GM12865 (cell line): ENCODE data around the gene IFIT1.
A peak's percentile ranks its signal among the peaks of the same experiment; 100 is the strongest.

ENCODE experiments used
- DNase-seq: peaks from one replicate; pipeline ENCODE4 v3.0.0; 2010; ENCODE audit warnings: low read depth
- H3K4me3 ChIP-seq: 2 replicates; pipeline ENCODE4 v1.5.1; 2011; ENCODE audit warnings: mild to moderate bottlenecking, low read depth, low read length, control low read depth
- TF ChIP-seq, protein P1 (sequence below): IDR thresholded peaks from 2 replicates; pipeline ENCODE4 v1.5.1; 2011; ENCODE audit warnings: low read length, control low read depth, low read depth, inconsistent platforms; ENCODE audit not compliant: insufficient read depth; ENCODE audit errors: missing control alignments

Gene IFIT1

DNA sequence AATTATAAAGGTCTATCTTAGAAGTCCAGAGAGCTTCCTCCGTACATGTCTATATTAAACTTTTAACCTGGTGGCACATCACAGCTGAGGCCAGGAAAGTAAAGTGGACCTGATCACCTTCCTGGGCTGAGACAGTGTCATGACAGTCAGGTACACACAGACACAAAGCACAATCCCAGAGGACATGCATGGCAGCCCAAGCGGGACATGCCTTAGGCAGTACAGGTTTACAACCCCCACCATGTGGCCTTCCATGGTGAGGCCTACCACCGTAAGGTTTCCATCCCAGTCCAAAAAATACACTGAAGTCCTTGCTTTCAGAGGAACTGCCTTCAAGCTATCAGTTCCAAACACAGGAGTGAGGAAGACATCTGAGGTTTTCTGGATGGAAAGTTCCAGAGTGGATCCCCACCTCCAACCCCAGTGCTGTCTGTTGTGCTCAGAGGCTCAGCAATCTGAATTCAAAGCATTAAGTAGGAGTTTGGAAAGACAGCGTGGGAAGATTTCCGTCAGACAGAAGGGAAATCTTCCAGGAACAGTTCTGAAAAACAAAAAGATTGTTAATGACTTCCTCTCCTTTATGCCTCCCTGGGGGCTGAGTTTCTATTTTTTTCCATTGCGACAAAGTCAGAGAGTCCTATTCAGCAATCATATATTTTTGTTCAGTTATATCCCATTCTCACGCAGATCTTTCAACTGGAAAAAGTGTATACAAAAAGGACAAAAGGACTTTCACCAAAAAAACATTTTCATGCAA is 44.5 kb upstream of the IFIT1 start:
- no peak for DNase-seq
- TF ChIP-seq, protein P1, sequence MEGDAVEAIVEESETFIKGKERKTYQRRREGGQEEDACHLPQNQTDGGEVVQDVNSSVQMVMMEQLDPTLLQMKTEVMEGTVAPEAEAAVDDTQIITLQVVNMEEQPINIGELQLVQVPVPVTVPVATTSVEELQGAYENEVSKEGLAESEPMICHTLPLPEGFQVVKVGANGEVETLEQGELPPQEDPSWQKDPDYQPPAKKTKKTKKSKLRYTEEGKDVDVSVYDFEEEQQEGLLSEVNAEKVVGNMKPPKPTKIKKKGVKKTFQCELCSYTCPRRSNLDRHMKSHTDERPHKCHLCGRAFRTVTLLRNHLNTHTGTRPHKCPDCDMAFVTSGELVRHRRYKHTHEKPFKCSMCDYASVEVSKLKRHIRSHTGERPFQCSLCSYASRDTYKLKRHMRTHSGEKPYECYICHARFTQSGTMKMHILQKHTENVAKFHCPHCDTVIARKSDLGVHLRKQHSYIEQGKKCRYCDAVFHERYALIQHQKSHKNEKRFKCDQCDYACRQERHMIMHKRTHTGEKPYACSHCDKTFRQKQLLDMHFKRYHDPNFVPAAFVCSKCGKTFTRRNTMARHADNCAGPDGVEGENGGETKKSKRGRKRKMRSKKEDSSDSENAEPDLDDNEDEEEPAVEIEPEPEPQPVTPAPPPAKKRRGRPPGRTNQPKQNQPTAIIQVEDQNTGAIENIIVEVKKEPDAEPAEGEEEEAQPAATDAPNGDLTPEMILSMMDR = no peak
- H3K4me3 ChIP-seq = no peak overlapping the region

DNA sequence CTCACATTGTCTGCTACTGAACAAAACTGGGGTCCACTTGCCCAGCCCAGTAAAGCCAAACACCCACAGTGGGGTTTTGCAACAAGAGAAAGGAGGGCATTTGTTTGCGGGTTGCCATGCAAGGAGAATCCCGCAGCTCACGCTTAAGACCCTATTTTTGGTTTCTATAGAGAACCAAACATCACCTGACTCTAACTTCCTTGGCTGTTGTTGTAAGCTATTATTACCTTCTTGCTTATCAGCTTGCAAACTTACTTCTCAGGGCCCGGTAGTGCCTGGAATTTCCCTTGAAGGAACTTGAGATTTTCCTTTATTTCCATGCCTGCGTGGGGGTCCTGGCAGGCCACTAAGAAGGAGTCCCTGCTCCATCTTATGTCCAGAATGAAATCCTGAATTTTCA is 43.9 kb upstream of the IFIT1 start:
- no peak for DNase-seq
- TF ChIP-seq, protein P1 = no peak
- H3K4me3 ChIP-seq = no peak overlapping the region

DNA sequence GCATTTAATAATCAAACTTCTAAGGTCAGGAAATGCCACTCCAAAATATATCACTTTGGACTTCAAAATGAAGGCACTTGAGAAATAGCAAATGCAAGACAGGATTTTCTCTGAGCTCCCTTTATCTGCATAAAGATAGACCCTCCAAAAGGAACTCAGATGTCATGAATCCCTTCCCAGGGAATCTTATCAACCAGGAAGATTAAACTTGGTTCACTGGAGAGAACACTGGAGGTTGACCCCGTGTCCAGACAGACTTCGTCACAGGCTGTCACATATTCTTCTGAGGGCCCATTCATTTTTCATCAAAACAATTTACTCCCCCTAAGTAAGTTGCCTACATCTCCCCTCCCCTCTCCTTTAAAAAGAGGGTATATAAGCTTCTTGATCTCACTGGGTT is 43.4 kb upstream of the IFIT1 start:
- no peak for DNase-seq
- no peak overlapping the region for H3K4me3 ChIP-seq
- TF ChIP-seq, protein P1 = no peak

DNA sequence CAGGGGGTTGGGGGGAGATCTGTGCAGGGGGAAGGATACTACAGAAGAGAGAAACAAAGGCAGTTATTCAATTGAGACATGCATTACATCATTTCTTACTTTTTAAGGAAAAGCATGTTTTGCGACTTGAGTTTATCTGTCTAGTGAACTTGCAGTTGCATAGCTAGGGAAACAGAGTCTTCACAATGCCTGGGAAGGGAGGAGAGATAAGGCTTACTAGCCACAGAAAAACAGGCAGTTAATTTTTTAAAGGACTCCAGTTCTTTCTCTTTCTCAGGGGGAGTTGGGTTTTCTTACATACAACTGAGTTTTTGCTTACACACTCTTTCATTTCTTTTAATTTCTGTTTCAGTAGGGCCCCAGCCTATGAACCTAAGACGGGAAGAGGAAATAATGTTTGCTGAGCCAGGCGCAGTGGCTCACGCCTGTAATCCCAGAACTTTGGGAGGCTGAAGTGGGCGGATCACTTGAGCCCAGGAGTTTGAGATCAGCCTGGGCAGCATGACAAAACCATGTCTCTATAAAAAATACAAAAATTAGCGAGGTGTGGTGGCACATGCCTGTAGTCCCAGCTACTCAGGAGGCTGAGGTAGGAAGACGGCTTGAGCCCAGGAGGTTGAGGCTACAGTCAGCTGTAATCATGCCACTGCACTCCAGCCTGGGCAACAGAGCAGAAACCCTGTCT is 41.6 kb upstream of the IFIT1 start:
- peak; percentile 64 for DNase-seq
- peak overlapping the region; percentile 44 for H3K4me3 ChIP-seq

DNA sequence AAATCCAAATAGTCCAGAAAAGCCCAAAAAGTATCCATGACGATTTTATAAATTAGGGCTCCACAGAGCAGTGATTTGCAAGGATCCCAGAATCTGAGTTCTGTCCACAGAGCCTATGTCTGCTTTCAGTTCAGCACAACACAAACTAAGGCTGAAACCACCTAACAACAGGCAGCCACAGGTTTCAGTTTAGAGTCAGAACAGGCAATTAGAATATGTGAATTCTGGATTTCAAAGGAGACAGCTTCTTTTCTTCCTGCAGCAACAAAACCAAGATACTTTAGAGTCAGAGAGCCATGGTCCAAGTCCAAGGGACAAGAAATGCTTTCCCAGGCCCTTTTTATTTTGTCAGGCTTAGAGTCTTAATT is 41.0 kb upstream of the IFIT1 start:
- DNase-seq = peak; percentile 90
- TF ChIP-seq, protein P1 = no peak
- H3K4me3 ChIP-seq = peak overlapping the region; percentile 44

DNA sequence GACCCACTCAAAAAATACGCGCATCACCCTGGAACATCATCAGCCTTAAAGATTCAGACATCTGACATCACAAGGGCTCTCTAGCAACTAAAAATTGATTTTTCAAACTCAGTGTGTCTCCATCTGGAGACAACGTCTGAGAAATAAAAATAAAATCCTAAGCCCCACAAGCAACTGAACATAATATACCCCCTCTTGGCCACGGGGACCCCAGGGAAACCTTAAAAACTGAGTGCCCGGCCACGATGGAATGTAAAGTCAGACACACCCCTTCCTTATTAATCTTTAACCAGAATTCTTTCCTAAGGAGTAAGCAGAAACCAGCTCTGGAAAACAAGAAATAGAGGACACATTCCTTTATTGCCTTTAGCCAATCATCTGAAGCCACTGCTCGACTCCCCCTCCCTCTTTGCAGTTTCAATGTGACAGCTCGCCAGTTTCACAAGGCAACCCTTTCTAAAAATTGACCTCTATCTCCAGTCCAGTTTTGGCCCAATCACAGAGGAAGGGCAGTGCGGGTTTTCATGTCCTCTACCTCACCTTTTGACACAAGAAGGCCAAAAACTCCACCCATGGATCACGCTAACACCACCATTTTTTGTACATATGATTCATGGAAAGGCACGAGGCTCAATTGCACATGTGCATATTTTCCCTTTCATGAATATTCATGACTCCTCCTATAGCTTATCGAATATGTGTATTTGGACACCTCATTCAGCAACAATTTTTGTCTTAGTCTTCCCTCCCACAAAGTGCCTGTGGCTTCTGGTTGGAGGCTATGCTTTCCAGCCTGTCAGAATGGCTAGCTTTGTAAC is 40.4 kb upstream of the IFIT1 start:
- peak overlapping the region; percentile 10 for H3K4me3 ChIP-seq
- peak; percentile 88 for DNase-seq
- TF ChIP-seq, protein P1 = no peak

DNA sequence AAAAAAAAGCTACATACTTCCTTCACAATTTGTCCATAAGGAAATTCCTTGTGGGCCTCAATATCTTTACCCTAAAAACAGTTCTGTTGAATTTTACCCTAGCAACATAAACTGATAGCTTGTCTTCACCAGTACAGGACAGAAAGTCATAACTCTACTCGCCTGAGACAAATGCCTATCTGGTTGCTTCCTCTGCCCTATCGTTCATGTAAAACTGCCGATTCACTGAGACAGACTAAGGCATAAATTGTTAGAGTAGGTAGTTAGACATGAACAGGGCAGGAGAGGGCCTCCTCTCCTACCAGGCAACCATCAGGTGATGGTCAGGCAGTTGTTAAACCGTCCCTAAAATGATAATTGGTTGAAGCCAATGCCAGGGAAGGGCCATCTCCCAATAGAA is 39.6 kb upstream of the IFIT1 start:
- no peak overlapping the region for H3K4me3 ChIP-seq
- DNase-seq = no peak
- TF ChIP-seq, protein P1 = no peak
